DMS 273 (cell line): ENCODE results near the gene MRPL52.
A peak's percentile ranks its signal among the peaks of the same experiment; 100 is the strongest.
"Not testable (repeated sequence)": the region's sequence is repeated elsewhere in the genome, so short reads cannot be mapped to it uniquely, and the experiment has no call there.

Experiments used
- DNase-seq: peaks from one replicate; lab custom pipeline; 2025; ENCODE audit not compliant: unreplicated experiment; lab: John Stamatoyannopoulos, UW

The MRPL52 gene

DNA sequence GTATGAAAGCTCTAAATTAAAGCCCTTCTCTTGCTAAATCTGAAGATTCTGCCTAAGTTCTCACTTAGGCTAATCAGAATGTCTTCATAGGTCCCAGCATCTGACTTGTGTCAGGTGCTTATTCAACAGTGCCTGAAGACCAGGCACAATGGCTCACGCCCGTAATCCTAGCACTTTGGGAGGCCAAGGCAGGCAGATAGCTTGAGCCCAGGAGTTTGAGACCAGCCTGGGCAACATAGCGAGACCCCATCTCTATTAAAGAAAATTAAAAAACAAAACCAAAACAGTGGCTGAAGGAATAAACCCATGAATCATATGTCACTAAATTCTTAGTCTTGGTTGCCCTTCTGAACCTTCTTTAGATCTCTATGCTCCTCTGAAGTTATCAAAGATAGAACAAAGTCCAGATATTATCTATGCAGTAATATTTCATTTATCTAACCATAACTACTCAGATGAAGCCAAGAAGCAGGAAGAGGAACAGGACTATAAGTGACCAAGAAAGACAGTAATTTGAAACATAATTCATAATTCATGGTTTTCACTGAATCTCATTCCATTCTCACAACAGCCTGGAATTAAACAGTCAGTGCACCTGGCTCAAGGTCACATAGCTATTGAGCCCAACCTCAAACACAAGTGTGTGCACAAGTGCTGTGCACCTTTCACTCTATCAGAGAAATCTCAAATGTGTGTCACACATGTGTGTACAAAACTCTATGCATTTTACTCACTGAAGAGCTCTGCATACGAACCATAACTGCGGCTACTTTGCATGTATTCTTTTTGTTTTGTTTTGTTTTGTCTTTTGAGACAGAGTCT is 21.1 kb upstream of the MRPL52 start:
- no peak for DNase-seq

DNA sequence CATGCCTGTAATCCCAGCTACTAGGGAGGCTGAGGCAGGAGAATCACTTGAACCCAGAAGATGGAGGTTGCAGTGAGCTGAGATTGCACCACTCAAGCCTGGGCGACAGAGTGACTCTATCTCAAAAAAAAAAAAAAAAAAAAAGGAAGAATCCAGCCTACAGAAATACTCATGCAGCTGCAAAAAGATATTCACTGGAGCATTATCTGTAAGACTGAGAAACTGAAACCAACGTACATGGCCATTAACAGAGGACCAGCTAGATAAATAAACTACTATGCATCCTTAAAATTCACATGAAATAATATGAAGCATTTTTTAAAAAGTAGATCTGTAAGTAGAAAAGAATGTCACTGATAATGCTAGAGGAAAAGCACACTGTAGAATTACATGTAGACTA is 18.0 kb upstream of the MRPL52 start:
- DNase-seq: no peak

DNA sequence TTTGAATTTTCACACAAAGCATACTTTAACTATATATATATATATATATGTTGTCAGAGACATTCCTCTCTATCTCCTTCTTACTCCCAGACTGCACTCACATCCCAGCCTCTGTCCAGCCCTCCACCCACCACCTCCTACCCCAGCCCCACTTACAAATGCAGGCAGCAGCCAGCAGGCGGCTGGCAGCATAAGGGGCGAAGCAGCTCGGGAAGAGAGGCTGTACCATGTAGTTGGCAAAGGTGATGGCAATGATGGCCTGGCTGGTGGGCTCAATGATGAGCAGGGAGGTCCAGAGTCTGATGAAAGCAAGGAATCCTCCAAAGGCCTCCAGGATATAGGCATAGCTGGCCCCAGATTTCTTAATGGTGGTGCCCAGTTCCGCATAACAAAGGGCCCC is 16.9 kb upstream of the MRPL52 start:
- no peak for DNase-seq

DNA sequence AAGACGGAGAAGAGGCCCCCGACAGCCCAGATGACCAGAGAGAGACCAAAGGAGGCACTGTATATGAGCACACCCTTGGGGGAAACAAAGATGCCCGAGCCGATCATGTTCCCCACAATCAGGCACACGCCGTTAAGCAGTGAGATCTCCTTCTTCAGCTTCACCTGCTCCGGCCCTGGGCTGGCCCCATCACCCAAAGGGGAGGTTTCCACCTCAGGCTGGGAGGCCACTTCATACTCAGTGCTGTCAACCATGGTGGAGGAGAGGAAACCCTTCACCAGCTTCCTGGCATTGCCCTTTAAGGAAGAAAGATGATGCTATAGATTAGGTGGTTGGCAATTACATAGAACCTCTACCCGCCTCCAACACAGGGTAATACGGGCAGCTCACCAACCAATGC is 16.5 kb upstream of the MRPL52 start:
- DNase-seq: no peak

DNA sequence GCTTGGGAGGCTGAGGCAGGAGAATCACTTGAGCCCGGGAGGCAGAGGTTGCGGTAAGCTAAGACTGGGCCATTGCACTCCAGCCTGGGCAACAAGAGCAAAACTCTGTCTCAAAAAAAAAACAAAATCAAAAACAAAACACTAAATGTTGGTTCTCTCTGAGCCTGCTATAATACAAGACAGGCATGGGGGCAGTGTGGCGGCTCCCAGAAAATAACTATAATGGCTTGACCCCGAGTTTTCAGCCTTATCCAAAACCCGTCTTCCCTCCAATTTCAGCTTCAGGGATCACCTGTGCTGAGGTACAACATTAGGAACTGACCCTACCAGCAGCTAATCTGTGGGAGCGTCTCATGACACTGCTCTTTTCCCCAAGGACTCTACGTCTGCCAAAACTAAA is 15.3 kb upstream of the MRPL52 start:
- DNase-seq: no peak

DNA sequence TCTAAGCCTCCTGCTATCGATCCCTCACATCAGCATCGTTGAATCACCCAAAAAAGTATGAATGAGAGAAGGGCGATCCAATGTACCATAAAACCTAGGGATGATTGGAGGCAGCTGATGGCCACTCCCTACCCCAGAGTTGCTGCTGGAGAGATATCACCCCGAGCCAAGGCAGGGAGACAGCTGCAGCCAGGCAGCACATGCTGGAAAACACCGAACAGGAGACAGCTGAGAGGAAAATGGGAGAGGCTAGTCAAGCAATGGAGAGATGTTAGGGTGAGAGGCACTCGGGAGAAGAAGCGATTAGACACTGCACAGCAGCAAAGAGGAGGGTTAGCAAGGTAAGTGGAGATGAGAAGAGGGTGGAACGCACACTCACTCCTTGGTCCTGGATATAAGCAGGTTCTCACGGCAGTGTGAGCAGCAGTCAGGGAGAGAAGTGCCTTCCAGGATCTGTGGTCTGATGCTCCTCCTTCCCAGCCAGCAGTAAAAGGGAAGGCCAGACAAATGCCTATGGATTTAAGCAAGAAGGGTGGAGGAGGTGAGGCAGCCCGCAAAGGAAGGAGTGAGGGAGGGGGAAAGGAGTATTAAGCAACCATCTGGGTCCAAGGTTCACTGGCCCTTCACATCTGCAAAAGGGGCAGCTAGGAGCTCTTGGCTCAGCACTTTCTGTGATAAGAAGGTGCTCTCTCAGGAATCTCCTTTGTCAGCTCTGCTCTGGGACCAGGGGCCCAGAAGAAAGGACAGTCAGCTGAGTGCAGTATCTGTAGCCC is 14.6 kb upstream of the MRPL52 start, which contains the start of gene SLC7A7:
SLC7A7 (minus strand) TSS at position 495 of the 773 bp plus-strand sequence. CDS start 2,037 bp downstream, outside the sequence.
- peak; percentile 27 for DNase-seq

DNA sequence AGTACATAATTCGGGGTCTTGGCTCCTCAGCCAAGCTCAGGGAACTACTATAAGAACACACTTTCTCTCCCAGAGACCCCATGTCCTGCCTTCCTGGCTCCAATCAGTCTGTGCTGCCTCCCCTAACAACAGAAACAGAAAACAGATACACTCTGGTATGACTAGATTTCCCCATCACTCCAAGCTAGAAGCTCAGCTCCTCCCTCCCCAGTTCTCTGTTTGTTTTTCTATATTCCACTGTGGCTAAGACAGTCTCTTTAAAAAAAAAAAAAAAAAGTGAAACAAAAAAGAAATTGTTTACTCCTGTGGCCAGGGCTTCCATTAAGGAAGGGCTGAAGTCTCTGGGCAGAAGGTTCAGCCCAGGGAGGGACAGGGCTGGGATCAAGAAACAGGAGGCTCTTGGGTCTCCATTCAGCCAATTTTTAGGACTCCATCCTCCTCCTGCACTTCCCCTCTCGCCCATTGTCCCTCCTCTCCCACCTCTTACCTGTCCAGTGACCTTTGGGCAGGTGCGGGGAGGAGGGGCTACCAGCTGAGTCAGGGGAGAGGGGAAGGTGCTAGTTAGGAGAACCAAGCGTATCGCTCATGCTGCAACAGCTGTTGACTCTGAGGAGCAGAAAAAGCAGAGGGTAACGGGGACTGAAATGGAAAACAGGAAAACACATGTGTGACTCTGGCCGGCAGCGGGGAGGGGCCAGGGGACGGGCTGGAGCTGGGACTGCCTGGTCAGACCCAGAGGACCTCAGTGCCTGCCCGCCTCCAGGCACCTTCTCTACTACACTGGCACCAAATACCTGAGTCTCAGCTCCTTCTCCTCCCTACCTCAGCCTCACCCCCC is 10.3 kb upstream of the MRPL52 start:
- DNase-seq: no peak

DNA sequence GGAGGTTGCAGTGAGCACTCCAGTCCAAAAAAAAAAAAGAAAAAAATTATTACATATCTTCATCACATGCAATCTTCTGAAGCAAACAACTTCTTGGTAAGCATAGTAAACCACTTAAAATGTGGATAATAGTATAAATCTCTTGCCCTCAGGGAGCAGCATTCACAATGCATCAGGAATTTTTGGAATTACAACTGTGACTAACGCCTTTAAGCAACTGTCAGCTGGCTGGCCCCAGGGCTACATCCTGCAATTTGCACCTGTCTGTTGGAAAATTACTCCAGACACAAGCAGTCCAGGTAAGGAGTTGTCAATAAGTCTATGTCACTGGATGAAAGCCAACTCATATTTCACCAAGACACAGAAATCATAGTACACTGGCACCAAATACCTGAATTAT is 9.0 kb upstream of the MRPL52 start:
- DNase-seq: no peak

DNA sequence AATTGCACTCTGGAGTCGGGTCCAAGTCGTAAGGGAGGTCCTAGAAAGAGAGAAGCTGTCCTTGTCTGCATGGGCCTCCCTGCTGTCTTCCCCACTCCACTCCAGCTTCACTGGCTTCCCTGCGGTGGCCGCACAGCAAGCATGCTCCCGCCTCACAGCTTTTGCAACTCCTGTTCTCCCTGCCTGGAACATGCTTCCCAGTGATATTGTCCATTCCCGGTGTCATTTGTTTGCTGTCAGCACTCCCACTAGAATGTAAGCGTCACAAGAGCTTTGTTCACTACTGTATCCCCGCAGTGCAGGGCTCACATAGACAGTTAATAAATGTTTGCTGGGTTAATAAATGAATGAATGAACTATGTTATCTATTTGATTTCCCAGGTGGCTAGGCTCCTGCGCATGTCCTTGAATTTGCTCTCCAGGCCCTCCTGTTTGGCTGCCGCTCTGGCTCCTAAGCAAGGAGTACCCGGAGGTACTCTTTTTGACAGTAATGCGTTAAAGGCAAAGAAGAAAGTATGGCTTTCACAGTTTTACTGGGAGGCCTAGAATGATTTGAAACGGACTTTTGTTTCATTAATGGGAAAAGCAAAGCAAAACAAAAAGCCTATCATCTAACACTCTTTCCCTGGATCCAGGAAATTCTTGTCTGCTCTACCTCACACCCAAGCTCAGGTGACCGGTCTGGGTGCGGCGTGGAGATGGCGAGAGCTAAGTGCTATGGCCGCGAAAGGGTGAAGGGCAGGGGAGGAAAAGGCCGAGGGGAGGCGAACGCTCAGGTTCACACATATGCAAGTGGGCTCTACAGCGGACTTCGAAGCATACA is 8.3 kb upstream of the MRPL52 start:
- DNase-seq: no peak

DNA sequence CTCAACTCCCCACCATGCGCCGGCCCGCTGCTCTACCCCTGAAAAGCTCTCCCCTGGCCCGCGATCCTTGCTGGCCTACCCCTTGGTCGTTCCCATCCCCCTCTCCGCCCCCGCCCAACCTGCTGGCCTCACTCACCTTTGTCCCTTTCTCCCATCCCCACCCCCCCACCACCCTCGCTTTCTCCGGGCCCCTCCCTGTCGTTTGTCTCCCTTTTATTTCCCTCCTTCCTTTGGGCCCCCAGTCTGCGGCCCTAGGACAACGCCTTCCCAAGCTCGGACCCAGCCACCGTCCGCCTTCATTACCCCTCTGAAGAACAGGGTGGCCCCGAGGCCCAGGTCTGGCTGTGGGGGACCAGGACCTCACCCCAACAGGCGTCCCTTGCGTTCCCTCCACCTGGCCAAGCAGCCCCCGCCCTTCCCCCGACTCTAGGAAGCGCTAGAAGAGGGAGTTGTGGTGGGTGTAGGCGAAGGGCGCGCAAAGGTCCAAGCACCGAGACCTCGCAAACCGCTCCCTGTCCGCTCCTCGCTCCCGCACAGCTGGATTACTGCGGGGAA is 7.6 kb upstream of the MRPL52 start:
- no peak for DNase-seq

DNA sequence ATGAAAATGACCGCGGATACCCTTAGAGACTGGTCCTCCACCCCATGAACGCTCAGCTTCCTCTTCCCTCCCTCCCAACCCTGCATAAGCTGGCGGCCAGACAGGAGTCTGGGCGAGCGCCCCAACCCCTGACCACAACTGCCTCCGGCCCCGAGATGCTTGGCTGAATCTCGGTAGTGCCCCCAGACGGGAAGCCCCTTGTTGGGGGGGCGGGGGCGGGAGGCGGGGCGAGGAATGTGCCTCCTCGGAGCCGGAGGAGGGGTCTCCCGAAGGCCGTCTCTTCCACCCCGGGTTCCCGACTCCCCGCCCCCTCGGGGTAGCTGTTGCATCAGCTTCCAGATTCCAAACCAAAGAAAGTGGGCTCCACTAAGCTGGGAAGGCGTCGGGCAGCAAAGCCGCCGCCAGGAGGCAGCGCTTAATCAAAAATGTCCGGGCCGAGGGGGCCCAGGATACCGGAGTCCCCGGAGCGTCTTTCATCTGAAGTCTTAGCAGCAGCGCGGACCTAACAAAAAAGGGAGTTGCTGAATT is 7.1 kb upstream of the MRPL52 start:
- DNase-seq: peak; percentile 94

DNA sequence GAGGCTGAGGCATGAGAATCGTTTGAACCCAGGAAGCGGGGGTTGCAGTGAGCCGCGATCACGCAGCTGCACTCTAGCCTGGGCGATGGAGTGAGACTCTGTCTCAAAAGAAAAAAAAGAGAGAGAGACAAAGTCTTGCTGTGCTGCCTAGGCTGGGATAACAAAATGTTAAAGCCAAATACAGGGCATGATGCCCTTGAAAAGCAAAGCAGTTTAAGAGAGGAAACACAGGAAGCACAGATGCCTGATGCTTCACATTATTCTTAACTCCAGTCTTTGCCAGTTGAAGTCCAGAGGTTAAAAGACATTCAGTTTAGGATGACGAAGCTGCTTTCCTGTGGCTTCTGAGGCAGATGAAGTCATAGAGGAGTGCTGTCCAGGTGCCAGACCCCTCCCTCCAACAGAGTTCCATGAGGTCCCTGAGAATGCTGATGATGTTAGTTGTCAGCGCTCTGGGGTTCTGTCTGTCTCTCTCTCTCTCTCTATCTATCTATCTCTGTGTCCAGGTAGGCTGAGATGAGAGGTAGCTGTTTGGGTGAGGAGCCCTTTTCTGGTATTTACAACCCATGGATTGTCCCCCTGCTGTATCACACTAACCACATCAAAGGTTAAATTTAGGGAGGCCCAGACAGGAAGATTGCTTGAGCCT is 4.9 kb upstream of the MRPL52 start:
- peak; percentile 80 for DNase-seq

DNA sequence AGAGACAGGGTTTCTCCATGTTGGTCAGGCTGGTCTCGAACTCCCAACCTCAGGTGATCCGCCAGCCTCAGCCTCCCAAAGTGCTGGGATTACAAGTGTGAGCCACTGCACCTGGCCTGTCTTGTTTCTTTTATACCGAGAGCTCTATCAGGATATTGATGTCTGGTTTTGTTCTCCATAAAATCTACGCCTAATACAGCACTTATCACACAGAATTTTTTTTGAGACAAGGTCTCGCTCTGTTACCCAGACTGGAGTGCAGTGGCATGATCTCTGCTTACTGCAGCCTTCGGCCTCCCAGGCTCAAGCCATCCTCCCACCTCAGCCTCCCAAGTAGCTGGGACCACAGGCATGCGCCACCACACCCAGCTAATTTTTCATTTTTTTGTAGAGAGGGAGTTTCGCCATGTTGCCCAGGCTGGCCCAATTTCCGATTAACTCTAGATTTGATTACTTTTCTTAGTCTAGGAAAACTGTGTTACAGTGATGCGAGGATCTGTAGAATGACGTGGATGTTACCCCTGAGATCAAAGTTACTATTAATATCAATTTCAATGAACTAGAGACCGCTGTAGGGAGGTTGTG is 519 bp upstream of the MRPL52 start:
- not testable (repeated sequence) for DNase-seq

DNA sequence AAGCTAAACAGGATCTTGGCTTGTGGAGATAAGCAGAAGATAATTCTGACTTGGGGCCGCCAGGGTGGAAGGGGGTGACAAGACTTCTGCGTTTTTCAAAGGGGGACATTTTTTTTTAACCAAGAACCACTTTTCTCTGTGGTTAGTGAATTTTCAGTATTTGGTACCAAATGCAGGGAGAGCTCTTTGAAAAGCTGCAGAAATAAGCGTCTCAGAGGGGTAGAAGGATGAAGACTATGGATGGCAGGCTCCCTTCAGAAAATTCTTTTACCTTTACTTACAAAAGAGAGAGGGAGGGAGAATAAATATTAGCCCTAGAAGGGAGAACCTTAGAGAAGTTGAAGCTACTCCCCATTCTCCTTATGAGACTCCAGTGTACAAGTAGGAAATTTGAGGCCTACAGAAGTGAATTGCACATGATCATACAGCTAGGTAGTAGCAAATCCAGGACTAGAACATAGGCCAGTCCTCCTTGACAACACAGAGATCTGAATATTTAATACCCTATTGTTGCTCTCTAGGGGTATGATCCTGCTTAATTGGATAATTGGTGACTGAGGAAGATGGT is 840 bp downstream of the MRPL52 start:
- no peak for DNase-seq

DNA sequence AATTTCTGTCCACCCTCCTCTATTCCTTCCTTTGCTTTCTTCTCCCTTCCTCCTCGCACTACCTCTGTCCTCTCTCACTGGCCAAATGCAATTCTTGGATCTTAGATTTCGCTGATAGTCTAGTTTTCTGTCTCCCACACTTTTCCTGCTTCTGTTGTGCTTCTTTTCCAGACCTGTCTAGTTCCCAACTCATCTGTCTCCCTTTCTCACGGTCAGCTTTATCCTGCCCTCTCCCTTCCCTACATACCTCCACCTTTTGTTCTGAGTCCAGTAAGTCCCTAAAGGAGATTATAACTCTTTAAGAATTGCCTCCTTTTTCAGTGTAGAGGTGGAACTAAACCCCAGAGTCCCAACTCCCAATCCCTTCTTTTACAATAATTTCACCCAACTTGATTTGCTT is 5.8 kb downstream of the MRPL52 start:
- no peak for DNase-seq

DNA sequence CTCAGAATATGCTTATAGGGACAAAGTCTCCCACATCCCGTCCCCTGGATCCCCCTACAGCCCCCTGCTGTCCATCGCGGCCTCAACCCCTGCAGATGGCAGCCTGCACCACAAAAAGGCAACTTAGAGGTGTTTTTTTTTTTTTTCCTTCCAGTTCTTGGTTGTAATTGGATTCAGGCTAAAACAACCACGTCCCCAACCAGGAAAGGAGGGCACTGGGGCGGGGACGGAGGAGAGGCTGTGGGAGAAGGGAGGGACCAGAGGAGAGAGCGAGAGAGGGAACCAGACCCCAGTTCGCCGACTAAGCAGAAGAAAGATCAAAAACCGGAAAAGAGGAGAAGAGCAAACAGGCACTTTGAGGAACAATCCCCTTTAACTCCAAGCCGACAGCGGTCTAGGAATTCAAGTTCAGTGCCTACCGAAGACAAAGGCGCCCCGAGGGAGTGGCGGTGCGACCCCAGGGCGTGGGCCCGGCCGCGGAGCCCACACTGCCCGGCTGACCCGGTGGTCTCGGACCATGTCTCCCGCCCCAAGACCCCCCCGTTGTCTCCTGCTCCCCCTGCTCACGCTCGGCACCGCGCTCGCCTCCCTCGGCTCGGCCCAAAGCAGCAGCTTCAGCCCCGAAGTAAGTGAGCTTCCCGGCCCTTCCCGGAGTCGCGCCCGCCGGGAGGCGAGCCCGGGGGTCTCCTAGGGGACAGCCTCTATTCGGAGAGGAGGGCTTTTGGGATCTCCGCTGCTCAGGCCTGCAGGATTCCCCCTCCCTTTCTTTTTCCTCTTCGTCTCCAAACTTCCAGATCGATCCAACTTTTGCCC is 6.8 kb downstream of the MRPL52 start, which contains the start of gene MMP14:
MMP14 (plus strand) TSS at position 285 of the 813 bp plus-strand sequence; CDS start at position 518, 233 bp downstream.
- peak; percentile 56 for DNase-seq

DNA sequence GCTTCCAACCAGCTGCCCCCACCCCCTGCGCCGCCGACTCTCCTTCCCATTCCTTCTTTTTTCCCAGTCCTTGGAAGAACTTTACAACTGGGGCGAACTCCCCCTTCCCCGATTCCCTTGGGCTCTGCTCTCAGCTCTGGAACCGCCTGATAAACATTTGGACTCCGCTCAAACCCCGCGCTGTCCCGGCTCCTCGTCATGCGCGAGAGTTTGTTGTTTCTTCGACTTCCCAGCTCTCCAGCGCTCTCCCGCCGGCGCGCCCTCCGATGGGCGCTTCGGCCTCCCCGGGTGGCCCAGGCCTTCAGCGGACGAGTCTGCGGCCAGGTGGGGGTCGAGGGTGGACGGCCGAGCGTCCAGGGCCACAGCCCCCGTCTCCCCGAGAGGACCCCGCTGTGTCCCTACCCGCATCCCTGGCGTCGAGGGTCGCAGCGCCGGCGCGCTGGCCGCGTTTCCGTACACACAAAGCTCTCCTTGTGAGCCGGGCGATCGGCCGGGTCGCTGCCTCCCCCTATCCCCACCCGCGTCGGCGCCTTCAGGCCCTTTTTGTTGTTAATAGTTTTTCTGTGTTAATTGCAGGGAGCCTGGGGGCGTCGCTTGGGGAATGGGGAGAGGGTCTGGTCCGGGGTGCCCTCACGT is 7.5 kb downstream of the MRPL52 start:
- DNase-seq: peak; percentile 73
